ENCODE data around the gene ATRNL1.

GRCh38 chr10:115073796-115074195, 19.4 kb upstream of the ATRNL1 start:
- TF ChIP-seq TAF1 (conservative IDR thresholded peaks at IDR 0.05) (no peak), CTCF (IDR thresholded peaks at IDR 0.05; ENCODE audit: low read depth, low read length, missing input control) (no peak), HNF4A (conservative IDR thresholded peaks at IDR 0.05) (no peak)

Measured in liver (tissue), 3 donors.